Right ventricle myocardium inferior (tissue), 1 donor: ENCODE measurements around the gene TRAF3IP1. TPM values are rescaled to one million over a fixed set of nuclear protein-coding genes. Genes with fewer than 3 reads are reported as not detected.
"Not testable (repeated sequence)": the region's sequence is repeated elsewhere in the genome, so short reads cannot be mapped to it uniquely, and the experiment has no call there.

Experiments
- ATAC-seq: fragments of 200-7000 bp; cut with Tn5 transposase; one replicate; pipeline ENCODE4 v1.9.1; 2020; ENCODE audit warnings: mild to moderate bottlenecking, moderate library complexity
- DNase-seq: peaks from one replicate; pipeline ENCODE4 v3.0.0; 2021; ENCODE audit errors: missing footprints
- intact Hi-C: fragments of 100-400 bp; cut with DNase I; formaldehyde crosslinking; loops from one replicate; pipeline ENCODE4 v1.11.0; 2022
- total RNA-seq: library from RNA; stranded (reverse); fragmentation: NEBNext Ultra II Directional; extraction: Animal tissue kit (Norgen Biotek cat#: 25700); gene quantifications from one replicate; pipeline ENCODE4 v1.2.1, GENCODE V29; 2021
- donor health status: DM: no; HTN: yes; CAD: no; lungs with severe emphysema.

TRAF3IP1 gene
- total RNA-seq, 1 donor from 2014 or later = 11.2 TPM

DNA sequence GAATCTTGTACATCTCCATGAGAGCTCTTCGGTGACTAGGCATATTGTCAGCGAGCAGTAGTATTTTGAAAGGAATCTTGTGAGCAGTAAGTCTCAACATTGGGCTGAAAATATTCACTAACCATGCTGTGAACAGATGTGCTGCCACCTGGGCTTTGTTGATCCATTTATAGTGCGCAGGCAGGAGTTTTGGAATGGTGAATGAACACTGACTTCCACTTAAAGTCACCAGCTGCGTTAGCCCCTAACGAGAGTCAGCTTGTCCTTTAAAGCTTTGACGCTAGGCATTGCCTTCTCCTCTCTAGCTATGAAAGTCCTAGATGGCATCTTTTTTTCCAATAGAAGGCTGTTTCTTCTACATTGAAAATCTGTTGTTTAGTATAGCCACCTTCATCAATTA, 110.5 kb downstream of the TRAF3IP1 start:
- ATAC-seq (no peak), DNase-seq (no peak)
- intact Hi-C loops = no loop called here

GRCh38 chr2:238431456-238431855, 111.1 kb downstream of the TRAF3IP1 start:
- intact Hi-C loops = no loop called here
- DNase-seq (no peak), ATAC-seq (no peak)

- DNase-seq = no peak
Observed at GRCh38 chr2:238433300-238433915, 113.1 kb downstream of the TRAF3IP1 start.

DNA sequence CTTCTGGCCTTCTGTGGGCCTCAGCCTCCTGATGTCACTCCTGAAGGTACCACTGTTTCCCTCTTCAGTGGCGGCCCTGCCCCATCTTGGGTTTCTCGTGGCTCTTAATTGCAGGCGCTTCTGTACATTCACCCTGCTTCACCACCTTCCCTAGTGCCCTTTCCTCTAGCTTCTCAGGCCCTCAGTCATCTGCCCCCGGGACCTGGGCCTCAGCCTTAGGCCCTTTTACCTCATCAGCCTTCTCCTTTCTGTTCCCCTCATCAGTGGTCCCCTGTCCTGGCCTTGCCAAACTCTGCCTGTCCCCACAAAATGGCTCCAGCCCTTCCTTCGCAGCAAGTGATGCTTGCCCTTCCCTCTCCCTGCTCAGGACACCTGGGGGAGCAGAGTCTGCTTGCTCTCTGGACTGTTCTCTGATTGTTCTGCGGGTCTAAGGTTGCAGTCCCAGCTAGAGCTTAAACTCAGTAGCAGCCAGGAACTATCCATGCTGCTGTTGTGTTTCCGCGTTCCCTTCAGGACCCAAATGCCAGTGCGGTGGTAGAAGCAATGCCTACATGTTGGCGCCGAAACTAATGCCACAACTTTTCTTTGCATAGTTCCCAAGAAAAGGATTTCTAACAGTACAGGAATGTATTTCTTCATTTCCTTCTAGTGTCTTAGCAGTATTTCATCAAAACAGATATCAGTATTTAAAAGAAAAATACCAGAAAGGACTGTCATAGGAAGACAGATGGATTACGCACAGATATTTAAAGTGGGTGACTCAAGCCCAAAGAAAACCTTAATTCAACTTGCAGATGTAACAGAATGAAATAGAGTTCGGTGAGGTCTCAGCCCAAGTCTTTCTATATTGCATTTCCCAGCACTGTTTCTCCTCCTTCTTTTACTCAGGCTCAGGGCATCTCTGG, 113.9 kb downstream of the TRAF3IP1 start:
- intact Hi-C loops = no loop called here
- no peak for ATAC-seq
- DNase-seq = no peak

More at GRCh38 chr2:238433300-238433915, 113.1 kb downstream of the TRAF3IP1 start:
- intact Hi-C loops = no loop called here
- ATAC-seq = no peak

DNA sequence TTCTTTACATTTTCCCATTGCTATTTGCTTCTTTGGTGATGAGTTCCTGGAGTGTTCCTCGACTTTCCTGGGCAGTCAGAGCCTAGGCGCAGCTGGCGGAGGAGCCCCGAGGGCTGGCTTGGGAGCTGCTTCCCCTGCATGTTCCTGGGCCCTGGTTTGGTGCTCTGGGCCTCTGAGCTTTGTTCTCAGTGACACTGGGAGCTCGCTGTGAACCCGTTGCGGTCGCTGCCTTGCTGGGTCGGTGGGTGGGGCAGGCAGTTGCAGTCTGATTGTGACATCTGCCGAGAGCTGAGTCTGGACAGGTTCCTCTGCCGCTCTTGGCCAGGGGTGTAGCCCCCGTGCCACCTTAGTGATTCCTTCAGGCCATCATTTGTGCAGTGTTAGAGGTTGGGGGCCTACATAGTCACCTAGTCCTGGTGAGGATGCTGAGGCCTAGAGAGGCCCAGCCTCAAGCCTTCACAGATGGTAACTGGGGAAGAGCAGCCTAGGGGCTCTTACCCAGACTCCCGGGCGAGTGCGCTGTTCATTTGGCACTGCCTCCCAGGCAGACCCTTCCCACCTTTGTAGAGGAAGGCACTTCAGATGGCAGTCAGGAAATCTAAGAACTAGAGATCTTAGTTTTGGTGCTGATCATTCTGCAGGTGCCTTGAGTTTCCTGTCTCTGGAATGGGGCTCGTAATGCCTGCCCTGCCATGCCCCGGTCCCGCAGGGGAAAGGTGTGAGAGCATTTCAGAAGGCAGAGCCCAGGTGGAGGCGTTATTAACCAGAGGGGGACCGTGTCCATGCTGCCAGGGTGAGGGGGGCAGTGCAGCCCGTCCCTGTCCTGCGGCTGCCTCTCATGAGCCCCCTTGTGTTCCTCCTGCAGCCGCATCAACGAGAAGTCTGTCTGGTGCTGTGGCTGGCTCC, 114.8 kb downstream of the TRAF3IP1 start:
- intact Hi-C loops = no loop called here
- no peak for DNase-seq

GRCh38 chr2:238435752-238436096, 115.4 kb downstream of the TRAF3IP1 start:
- intact Hi-C loops = no loop called here
- ATAC-seq (no peak), DNase-seq (no peak)

More for the DNA sequence above, 114.8 kb downstream of the TRAF3IP1 start:
- no peak for ATAC-seq

DNA sequence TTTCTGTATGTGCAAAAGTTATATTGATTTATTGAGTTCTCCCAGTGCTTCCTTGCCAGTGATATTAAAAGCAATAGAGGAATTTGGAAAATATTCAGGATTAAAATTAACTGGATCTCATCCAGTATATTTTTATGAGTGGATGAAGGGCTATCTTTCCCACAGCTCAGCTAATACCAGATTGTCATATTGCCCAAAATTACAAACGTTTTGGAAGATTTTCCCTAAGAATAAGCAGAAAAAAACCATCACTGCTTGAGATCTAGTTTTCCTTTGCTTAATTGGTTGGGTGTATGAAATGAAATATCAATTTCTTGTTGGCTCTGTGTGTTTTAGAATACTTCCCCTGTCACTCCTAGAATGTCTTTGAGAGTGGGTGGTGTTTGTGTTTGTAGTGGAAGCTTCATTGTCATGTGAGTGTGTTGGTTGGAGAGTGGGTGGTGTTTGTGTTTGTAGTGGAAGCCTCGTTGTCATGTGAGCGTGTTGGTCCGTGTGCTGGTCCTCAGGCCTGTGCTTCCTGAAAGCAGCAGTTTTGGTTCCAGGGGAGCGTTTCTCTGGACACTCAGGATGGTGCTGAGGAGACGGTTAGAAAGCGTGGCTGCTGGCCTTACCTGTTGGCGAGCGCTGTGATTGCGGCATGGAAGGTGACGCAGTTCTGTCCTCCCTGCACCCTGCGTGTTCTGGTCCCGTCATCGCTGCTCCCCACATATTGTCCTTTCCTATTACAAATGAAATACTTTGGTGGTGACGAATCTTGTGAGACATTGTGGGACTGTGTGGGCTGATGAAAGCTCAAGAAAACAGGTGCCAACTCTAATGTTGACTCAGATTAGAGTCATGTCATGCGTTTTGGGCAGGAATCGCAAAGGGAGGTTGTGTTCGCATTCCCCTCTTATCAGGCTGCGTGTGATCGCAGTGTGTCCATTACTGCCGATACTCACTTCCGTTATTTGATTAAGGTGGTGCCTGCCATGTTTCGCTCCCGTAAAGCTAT, 118.8 kb downstream of the TRAF3IP1 start:
- no peak for DNase-seq
- intact Hi-C loops = loop anchor here (1.0 kb wide), 1 partner anchor 20 kb away; no protein-coding TSS in a partner anchor
- peak; percentile 66 for ATAC-seq

DNA sequence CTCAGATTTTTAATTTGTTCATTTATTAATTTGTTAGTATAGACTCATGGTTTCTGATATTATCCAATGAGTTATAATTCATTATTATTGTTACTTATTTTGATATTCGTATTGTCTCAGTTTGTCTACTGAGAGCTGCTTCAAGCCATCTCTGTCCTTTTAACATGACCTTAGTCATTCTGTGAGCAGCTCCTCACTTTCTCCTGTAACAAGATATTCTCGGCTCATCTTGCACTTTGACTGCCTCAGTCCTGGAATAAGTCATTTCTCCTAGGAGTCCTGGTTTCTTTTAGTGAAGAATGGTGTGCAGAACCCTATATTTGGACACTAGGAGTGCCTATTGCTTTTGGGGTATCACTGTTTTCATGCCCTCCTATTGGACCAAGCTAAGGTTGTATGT, 119.6 kb downstream of the TRAF3IP1 start:
- intact Hi-C loops = loop anchor here (1.0 kb wide), 1 partner anchor 19 kb away; no protein-coding TSS in a partner anchor
- DNase-seq (no peak), ATAC-seq (no peak)

GRCh38 chr2:238440331-238440730, 120.0 kb downstream of the TRAF3IP1 start:
- intact Hi-C loops = no loop called here
- DNase-seq (no peak), ATAC-seq (no peak)

GRCh38 chr2:238440767-238441166, 120.4 kb downstream of the TRAF3IP1 start:
- intact Hi-C loops = no loop called here
- DNase-seq (no peak), ATAC-seq (peak; percentile 37)

- intact Hi-C loops = no loop called here
Observed at GRCh38 chr2:238441262-238442114, 121.2 kb downstream of the TRAF3IP1 start.

GRCh38 chr2:238442257-238442656, 121.9 kb downstream of the TRAF3IP1 start:
- DNase-seq, intact Hi-C loops: not testable (repeated sequence)

More at GRCh38 chr2:238441262-238442114, 121.2 kb downstream of the TRAF3IP1 start:
- no peak for DNase-seq
- peak; percentile 33 for ATAC-seq

GRCh38 chr2:238444242-238444641, 123.9 kb downstream of the TRAF3IP1 start:
- ATAC-seq = no peak
- no peak for DNase-seq
- intact Hi-C loops = no loop called here

More at GRCh38 chr2:238442257-238442656, 121.9 kb downstream of the TRAF3IP1 start:
- ATAC-seq = not testable (repeated sequence)

DNA sequence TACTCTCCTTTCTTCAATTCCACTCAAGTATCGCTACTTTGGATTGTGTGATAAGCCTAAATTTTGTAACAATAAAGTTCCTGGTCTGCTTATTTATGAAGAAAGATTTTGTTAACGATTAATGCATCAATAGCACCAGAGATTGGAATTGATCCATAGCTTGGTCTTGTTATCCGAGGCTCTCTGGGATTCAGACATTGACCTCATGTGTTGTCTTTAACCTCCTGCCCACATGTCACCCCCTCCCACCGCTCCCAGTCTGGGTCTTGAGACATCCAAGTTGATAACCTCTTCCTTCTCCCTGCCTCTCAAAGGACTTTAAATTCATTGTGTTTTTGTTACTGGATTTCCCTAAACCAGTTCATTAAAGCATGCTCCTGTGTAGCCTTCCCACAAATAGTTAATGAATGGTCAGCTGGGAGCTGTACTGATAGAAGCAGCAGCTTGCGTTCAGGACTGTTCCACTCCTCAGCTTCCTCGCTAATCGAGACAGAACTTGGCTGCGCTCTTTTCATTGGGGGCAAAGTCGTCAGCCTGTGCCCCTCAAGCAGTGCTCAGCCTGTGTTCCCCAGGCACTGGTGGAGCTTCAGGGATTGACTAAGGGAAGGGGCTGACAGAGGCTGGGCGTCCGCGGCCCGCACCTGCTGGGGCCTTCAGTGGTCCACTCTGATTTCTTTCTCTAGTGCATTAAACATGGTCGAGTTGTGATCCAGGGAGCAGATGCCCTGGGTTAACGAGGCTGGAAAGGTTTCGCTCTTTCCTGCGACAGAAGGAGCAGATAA, 125.3 kb downstream of the TRAF3IP1 start:
- intact Hi-C loops = no loop called here
- DNase-seq = no peak
- no peak for ATAC-seq

- DNase-seq (no peak), ATAC-seq (no peak)
- intact Hi-C loops = no loop called here
Observed at GRCh38 chr2:238446371-238446770, 126.1 kb downstream of the TRAF3IP1 start.
